T-helper 2 cell treated with Interferon-gamma antibody and Interleukin-4, amounts not matched to agents 100 ng/mL and 5 ng/mL, for 36 hours (primary cell): ENCODE results near the gene PAK6. TPM values are rescaled to one million over a fixed set of nuclear protein-coding genes. Genes with fewer than 3 reads are reported as not detected.

Source experiments
- intact Hi-C: fragments of 100-400 bp; cut with micrococcal nuclease; formaldehyde crosslinking; loops from one replicate; pipeline ENCODE4 v1.15.1; 2023
- total RNA-seq: library from RNA; stranded (reverse); gene quantifications from 2 replicates; pipeline ENCODE4 v1.2.3, GENCODE V29; 2022

PAK6 gene
- 0.43 and 0.64 TPM in 2 replicates for total RNA-seq

DNA sequence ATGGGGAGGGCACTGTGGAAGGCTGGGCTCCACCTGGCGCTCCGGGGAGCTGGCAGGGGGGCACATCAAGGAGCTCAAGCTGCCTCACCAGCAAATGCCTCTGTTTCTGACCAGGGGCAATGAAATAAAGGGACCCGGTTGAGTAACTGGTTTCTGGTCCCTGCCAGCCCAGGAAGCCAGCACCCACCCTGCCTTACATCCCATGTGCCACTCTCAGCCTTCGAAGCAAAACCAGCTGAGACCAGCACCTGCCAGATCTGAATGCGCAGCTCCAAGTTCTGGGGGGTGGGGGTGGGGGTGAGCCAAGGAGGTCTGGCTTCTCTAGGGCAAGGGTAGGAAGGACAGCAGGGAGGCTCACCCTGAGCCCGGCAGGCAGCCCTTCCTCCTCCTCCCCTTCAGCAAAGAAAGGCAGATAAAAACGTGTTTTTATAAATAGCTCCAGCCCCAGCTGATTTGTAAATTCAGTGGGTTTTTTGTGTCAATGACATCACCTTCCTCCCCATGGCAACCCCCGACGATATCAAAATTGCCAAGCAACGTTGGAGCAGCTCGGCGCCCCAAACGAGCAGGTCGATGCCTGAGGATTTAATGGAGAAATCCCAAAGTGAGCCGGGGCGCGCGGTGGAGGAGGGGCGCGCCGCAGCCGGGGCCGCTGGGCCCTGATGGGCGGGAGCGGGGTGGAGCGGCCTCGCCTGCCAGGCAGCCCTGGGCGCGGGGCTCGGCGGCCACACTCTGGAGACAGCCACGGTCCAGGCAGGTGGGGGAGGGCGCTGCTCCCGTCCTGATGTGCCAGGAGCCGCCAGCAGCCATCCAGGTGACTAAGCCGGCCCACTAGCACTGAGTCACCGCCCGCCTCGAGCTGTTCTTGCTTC lies at the start of gene PAK6:
PAK6 (plus strand) TSS at position 532 of the 872 bp plus-strand sequence. CDS start 25,723 bp downstream, outside the sequence.
- intact Hi-C loops = no loop called here

DNA sequence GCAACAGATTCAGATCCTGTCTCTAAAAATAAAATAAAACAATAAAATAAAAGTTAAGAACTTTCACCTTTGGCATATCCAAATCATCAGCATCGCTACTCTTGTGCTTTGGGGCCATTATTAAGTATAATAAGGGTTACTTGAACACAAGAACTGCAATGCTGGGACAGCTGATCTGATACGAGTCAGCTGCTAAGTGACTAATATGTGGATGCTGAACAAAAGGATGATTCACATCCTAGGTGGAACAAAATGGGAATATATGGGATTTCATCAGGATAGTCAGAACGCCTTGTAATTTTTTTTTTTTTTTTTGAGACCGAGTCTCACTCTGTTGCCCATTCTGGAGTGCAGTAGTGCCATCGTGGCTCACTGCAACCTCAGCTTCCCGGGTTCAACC lies 48.3 kb upstream of the PAK6 start:
- intact Hi-C loops = no loop called here

DNA sequence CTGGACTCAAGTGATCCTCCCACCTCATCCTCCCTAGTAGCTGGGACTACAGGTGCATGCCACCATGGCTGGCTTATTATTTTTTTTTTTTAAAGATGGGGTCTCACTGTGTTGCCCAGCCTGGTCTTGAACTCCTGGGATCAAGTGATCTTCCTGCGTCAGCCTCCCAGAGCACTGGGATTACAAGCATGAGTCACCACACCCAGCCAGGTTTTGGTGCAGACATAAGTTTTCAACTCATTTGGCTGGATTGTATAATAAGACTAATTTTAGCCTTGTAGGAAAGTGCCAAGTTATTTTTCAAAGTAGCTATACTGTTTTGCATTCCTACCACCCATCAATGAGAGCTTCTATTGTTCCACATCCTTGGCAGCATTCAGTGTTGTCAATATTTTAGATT lies 45.9 kb upstream of the PAK6 start:
- intact Hi-C loops = no loop called here

DNA sequence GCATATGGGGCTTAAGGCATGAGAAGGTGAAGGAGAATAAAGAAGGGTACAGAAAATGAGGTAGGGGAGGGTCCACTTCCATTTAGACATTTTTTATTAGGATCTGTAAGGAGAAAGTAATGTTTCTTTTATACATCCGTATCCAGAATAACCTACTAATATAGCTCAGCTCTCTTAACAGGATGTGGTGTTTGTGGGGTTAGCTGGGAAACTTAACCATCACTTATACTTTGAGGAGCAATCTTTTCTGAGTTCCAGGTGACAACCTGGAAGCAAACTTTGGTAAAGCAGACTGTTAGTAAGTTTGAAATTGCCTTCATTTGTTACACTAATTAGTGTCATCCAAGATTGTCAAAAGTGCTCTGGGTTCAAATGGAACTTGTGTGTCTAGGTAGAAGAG lies 41.4 kb upstream of the PAK6 start:
- intact Hi-C loops = no loop called here

DNA sequence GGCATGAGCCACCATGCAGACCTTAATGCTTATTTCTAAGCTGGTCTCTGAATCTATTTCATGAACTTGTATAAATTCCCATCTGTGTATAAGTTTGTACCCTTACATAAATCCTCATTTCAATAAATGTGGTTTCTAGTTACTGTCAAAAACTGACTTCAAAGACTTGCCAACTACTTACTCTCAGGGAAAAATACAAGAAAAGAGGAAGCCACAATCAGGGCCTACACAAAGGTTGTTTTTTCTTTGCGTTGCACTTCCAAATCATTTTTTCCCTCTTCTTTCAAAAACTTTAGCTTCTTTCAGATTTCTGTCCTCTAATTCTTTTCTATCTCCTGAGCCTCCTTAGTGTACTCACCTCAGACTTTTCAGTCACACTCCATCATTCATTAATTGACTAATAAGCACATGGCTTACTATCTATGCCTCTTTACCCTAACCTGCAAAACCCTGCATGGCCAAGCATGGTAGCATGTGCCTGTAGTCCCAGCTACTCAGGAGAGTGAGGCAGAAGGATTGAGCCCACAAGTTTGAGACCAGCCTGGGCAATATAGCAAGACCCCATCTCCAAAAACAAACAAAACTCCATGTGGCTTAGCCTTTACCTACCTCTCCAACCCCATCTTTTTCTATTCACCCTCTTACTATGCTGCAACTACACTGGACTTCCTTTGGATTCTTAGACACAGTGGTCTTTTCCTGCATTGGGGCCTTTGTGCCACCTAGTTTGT lies 40.3 kb upstream of the PAK6 start:
- intact Hi-C loops = no loop called here

DNA sequence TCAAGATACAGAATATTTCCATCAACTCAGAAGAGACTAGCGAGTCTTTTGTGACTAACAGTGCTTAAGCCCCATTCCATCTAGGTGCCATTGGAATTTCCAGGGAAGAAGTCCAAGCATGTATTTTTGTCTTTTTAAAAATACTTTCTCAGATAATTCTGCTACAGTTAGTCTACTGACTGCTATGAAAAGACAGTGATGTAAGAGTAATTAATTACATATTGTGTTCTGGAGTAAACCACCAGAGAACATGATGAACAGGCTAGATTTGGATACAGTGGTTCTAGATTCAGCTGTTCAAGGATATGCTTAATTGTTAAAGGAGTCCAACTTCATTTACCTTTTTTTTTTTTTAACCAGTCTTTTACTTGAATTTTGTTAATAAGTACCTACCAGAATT lies 34.8 kb upstream of the PAK6 start:
- intact Hi-C loops = no loop called here

DNA sequence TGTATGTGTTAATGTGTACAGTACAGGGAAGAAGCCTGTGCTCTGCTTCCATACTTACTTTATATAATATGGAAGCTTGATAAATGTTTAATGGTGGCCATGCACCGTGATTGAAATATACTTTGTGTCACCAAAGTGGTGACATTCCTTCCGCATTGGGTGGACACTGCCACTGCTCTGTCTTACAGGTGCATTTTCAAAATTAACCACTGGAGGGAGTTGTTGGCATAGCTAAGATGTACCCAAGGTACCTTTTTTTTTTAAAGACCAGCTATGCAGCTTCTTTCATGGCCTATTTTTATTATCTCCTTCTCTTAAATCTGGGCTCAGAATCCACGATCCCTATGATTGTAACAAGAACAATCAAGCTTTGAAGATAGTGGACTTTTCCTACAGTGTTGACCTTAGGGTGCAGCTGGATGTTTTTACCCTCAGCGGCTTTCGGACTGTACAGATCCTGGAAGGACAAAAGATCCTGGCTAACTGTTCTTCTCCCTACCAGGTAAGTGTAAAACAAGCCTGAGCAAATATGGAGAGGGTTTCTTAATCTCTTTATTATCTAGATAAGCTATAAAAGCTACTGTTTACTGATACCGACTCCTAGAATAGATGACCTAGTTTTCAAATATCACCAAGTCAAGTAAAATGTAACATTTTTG lies 21.6 kb upstream of the PAK6 start:
- intact Hi-C loops = loop anchor here (1.0 to 5.0 kb wide), 3 partner anchors 35 to 430 kb away; no protein-coding TSS in a partner anchor

DNA sequence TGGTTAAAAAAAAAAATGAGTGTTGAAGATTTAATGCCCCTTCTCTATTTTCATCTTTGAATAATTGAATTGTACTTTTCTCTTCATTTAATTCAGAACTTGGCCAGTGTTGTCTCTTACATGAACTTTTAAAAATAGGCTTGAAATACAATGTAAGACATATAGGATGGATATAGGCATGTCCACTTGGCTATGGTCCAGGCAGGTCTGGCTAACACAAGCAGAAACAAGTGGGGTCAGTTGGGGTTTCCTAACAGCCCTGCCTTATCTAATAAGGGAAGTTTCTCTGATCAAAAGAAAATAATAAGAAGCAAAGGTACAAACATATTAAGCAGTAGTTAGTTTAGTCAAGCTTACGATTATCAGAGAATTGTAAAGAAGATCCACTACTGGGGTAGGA lies 19.1 kb upstream of the PAK6 start:
- intact Hi-C loops = loop anchor here (5.0 kb wide), 2 partner anchors 32 to 432 kb away; no protein-coding TSS in a partner anchor

DNA sequence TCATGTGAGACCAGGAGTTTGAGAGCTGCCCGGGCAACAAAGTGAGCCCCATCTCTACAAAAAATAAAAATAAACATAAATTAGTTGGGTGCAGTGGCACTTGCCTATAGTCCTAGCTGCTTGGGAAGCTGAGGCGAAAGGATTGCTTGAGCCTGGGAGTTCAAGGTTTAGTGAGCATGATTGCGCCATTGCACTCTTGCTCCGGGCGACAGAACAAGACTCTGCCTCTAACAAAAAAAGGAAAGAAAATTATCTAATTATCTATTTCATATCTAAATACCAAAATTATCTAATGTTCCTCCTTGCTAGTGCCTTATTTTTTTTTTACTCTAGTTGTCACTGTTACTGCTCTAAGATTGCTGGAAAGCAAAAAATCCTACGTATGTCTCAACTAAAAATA lies 16.7 kb upstream of the PAK6 start:
- intact Hi-C loops = no loop called here

DNA sequence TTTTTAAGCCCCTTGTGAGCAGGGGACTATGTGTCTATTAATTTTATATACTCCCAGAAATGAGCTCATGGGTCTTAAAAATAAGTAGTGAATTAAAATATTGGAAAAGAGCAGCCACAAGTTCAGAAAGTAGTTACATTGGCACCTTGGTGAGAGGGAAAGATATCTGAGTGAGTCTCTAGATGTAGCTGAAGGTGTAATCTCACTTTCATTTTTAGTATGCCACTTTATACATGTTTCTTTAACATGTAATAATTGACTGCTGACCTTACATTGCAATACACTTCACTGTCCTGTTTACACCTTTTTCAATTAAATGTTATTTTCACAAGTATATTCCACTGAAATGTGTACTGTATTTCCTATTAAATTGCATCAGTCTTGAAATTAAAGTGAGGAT lies 12.1 kb upstream of the PAK6 start:
- intact Hi-C loops = no loop called here

DNA sequence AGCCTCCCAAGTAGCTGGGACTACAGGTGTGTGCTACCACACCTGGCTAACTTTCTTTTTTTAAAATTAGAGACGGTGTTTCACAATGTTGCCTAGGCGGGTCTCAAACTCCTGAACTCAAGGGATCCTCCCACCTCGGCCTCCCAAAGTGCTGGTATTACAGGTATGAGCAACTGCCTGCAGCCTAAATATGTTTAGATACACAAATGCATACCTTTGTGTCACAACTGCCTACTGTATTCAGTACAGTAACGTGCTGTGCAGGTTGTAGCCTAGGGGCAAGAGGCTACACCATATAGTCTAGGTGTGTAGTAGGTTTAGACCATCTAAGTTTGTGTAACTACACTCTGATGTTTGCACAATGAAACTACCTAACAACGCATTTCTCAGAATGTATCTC lies 9.5 kb upstream of the PAK6 start:
- intact Hi-C loops = no loop called here

DNA sequence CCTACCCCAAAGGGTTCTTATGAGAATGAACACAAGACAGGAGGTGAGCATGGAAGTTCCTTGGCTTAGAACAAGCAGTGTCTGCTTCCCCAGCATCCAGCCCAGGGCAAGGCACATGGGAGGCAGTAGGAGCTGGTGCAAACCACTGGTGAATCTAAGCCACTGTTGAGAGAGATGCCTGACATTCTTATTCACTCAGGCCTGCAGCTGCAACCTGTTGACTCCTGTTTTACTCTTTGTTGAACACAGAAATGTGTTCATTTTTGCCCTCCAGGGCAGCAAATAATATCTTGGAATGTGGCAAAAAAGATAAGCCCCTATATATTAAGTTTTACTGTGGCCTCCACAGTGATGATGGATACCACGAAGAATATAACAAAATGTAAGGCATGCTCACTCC lies 8.9 kb upstream of the PAK6 start:
- intact Hi-C loops = no loop called here

DNA sequence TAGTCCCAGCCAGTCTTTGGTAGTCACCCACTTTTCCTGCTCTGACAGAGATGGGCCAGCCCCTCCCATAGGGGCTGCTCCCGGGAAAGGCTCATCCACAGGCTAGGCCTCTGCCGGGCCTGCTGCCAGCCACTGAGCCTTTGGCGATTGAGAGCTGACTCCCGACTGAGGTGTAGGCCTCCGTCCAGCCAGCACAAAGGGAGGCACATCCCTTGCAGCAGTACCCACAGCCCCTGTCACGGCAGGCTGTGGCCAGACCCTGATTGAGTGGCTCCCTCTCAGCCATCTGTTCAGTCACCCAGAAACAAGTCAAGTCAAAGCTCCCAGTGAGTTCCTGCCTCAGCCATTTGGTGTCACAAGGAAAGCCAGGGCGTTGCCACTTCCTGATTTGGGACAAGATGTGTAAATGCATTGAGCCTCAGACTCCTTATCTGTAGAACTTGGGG lies 6.2 kb upstream of the PAK6 start:
- intact Hi-C loops = no loop called here

DNA sequence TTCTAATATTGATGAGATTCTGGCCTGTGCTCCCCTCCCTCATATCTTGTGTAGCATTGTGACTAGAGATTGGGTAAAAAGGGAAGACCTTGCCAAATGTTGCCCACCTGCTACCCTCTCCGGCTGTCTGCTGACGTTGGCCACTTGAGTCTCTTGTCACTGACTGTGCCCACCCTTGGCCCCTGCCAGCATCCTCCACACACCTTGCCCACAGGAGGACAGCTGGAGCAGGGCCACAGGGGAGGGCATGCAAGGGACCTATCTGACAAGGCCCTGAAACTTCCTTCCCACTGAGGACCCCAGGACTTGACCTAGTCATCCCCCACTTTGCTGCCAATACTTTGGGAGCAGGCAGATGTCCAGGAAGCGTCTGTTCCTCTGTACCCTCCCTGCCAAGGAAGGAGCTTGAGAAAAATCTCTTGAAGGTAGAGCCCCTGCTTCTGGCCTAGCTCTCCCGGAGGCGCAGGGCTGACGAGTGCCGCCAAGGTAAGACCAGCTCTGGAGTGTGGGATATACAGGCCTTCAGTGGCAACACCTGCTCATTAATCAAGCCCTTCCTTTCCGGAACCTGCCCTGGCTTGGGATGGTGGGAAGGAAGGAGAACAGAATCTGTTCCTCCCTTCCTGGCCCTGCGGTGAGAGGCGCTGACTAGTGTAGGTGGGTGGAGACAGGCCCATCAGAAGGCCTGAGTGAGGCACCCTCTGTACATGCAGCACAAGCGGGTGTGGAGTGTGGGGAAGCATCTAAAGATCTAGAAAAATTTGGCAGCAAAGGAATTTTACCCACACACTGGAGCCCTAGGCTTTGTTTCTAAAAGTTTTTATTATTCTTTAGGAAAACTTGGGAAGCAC lies 4.9 kb upstream of the PAK6 start:
- intact Hi-C loops = no loop called here

DNA sequence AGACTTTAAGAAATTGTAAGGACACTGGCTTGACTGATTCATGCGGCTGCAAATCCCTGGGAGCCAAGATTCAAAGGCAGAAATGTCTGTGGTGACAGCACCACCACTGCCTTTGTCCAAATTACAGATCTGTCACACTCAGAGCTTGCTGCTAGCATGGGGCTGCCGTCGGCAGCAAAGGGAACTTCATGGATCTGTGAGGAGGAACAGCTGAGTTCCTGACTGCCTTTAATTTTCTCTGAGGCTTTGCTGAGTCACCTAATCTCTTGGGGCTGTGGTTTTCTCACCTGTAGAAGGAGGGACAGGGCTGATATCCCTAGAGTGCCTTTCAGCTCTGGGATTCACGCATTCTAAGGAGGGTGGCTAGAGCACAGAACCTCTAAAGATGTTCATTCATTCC lies 4.1 kb upstream of the PAK6 start:
- intact Hi-C loops = no loop called here

DNA sequence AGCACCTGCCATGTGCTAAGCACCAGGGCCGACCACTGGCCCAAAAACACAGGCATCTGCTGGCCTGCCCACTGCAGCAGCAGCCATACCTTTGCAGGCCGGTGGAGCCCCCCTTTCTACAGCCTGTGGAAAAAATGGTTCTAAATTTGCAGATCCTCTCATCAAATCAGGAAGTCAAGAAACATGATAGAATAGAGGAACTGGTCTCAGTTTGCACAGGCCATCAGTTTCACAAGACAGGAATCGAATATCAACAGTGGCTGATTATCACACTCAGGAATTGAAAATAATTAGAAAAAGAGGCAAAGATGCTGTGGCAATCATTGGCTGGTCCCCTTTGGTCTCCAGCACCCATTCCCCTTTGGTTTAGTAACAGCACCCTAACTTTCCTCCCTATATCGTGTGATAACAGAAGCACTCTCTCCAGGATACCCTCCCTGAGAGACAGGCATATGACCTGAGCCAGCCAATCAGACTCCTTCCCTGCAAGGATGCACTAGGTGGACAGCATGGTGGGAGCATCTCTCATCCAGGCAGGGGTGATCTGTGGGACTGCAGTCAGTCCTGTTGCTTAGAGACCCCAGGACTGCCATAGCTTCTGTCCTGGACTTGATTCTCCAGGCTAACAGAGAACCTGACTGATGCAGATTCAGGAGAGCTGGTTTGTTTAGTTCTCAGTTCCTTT lies 3.5 kb upstream of the PAK6 start:
- intact Hi-C loops = no loop called here

DNA sequence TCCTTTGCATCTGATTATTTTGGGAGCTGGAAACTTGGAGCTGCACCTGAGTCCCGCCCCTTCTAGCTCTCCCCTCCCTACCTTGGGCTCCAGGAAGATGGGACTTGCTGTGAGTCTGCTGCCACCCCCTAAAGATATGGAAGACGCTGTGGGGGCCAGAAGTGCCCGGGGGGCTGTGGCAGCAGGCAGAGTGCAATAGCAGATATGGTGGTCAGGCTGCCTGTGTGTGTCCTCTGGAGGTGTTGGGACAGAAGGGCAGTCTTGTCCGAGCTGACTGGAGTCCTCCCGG lies 485 bp downstream of the PAK6 start:
- intact Hi-C loops = no loop called here

DNA sequence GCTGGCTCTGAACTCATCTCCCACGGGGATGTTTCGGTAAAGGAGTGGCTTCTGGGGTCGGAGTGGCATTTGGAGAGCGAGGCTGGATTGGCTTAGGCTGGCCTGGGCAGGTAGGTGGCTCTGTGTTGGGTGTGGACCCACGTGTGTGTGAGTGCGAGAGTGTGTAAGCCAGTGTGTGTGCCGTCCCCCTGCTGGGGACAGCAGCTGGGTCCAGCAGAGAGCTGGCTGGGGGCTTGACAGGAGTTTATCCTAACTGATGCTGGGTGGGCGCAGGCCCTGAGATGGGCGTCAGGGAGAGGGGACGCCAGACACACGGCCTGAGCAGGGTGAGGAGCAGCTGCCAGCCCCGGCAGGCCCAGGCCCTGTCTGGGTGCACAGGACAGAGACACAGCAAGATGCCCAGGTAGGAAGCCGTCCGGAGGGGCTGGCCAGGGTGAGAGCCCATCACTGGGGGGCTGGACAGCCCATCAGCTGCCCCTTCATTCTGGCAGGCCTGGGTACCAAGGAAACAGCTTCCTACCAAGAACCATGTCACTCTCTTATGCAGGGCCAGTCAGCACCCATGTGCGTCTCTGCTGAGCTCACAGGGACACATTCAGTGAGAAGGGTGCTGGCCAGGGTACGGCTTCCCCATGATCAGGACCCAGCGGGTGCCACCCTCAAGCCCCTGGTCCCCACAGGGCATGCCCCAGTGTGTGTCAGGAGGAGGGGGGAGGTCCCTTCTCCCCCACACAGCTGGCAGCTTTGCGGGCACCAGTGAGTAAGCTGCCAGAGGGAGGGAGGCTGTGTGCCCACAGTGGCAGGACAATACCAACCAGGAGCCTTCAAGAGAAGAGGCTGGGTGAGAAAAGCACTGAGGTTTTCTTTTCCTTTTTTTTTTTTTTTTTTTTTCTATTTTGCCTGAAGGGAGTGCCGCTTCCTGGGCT lies 1.1 kb downstream of the PAK6 start:
- intact Hi-C loops = no loop called here

DNA sequence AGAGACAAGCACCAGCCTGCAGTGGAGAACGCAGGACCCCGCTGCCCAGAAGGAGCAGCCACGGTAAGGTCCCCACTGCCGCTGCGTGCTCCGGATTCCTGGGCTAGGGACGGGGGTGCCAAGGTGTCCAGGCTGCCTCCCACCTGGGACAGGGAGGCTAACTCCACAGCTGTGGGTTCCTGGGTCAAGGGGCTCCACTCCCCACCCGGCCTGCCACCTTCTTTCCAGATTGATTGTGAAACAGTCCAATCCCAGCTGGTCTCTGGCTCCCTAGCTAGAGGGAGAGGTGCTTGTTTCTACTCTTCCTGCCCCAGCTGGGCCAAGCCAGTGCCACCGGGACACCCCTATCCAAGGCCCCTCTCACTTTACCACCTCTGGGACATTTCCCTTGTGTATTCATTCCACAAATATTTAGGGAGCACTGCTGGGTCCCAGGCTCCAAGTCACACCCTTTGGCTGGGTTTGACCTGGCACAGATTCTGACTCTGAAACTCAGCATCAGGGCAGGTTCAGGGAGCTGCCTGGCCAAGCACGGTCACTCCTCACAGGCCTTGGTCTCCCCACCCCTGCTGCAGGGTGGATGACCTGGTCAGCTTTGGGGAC lies 1.9 kb downstream of the PAK6 start:
- intact Hi-C loops = no loop called here
